ENCODE results near the gene U2AF1L4.

The U2AF1L4 gene

DNA sequence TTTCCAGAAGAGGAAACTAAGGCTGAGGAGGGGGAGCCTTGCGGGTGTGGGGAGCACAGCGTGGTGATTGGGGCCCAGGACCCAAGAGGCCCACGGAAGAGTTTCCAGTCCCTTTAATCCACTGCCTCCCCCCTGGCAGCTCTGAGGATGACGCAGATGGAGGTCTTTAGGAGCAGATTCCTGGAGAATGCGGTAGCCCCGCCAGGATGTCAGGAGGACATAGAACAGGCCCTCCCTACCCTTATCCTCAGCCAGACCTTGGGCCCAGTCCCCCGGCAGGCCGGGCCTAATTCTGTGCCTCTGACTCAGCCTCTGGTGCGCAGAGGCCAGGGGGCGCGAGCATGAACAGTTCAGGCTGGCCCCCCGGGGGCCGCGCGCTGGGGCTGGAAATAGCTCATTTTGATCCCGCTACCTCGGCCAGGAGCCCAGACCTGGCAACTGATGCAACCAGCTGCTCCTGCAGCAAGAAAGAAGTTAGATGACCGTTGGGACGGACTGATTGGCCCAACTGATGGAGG, 12.1 kb upstream of the U2AF1L4 start:
- no peak for DNase-seq (ENCODE audit: low read depth)

DNA sequence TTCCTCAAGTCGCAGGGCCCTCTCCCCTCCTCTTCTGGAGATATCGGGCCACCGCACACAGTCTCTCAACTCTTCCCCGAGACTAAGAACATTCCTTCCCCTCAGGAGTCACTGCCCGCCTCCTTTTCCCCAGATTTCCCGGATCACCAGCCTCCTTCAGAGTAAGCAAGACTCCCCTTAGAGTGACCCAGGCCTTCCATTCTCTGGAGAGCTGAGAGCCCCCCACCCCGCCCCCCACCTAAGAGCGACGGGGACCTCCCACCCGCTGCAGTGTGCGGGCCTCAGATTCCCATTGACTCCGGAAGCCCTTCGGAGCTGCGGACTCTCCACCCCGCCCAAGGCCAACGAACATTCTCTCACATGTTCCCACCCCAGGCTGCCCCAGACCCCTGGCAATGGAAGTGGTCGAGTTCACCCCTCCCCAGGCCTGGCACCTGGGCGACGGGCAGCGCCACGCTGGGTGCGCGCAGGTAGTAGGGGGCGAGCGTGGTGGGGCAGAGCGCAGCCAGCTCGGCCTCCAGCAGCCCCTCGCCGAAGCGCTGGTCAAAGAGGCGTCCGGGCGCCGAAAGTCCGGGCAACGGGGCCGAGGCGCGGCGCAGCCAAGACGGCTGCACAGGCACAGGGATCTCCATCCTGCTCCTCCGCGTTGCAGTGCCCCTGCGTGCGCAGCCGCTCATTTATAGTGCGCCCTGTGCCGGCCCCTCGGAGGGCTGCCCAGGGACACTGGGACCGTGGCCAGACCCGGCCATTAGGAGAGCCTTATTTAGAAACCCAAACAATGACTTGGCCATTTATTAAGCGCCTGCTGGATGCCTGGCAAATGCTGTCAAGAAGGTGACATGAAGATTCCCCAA, 11.4 kb upstream of the U2AF1L4 start, which contains the start of gene HSPB6:
HSPB6 (minus strand) TSS at position 653 of the 854 bp plus-strand sequence; CDS start at position 632, 21 bp downstream.
- DNase-seq (ENCODE audit: low read depth) = no peak

DNA sequence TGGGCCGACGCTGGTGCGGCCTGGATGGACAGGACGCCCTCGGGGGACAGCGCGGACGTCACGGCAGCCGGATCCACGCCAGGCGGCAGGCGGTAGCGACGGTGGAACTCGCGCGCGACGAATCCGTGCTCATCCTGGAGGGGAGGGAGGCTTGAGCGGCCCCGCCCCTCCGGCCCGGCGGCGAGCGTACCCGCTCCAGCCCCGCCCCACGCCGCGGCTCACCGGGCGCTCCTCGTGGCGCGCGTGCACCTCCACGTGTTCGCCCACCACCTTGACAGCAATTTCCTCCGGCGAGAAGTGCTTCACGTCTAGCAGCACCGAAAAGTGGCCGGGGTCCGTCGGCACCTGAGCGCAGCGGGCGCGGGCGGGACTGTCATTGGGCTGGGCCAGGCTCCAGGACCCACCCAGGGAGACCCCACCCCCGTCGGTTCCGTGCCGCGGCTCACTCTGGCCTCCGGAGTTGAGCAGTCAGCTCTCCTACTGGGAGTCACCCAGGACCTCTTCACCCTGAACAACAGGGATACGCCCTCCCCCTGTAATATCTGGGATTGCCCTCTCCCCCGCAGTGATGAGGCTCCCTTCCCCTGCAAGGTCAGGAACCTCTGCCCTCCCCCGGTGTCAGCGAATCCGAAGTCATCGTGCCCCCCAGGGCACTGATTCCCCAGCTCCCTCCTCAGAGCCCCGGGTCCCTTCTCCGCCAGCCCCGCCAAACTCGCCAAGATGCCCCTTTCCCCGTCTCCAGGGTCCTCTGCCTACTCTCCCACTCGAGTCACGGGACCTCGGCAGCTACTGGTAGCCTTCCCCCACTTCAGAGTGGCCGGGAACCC, 10.5 kb upstream of the U2AF1L4 start:
- DNase-seq (ENCODE audit: low read depth) = peak; percentile 57

DNA sequence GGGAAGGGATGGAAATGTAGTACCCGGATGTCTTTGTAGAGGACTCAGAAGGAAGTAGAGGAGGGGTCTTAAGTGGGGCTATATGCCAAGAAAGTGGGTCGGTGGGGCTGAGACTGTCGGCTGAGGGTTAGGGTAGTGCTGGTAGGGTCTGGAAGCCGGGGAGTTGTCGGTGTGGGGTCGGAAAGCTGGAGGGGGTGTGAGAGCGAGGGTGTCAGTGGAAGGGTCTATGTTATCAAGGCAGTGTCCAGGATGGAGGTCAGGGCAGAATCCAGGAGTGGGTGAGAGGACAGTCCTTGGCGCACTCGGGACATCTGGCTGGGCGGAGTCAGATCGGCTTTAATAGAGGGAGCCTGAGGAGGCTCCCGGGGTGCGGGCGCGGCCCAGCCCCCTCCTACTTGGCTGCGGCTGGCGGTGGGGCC, 9.9 kb upstream of the U2AF1L4 start:
- DNase-seq (ENCODE audit: low read depth) = no peak

DNA sequence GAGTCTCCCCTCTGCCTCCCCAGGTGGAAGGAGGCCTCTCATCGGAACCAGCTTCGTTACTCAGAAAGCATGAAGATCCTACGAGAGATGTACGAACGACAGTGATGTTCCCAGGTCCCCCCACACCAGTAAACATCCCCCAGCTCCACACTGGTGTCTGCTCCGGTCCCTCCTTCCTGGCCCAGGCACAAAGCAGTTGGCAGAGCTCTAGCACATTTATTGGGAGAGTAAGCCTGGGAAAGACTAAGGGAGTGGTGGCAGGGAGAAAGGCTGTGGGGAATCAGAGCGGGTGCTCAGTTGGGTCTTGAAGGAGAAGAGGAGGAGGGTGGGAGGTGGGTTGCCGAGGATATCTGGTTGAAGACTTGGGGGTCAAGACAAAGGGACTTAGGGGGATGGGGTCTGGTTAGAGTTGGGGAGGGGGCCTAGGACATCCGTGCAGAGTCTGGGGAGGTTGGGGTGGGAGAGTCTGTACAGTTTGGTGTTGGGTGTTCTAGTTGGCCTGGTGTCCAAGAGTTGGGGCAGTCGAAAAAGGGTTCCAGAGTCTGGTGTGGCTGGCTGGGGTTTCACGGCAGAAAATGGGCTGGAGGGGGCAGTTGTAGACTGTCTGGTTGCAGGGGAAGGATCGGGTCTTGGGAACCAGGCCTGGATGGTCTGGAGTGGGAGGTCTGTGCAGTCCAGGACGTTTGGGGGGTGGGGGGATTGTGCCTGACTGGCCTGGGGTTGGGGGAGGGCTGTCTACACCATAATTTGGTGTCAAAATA, 9.3 kb upstream of the U2AF1L4 start:
- DNase-seq (ENCODE audit: low read depth) = no peak

DNA sequence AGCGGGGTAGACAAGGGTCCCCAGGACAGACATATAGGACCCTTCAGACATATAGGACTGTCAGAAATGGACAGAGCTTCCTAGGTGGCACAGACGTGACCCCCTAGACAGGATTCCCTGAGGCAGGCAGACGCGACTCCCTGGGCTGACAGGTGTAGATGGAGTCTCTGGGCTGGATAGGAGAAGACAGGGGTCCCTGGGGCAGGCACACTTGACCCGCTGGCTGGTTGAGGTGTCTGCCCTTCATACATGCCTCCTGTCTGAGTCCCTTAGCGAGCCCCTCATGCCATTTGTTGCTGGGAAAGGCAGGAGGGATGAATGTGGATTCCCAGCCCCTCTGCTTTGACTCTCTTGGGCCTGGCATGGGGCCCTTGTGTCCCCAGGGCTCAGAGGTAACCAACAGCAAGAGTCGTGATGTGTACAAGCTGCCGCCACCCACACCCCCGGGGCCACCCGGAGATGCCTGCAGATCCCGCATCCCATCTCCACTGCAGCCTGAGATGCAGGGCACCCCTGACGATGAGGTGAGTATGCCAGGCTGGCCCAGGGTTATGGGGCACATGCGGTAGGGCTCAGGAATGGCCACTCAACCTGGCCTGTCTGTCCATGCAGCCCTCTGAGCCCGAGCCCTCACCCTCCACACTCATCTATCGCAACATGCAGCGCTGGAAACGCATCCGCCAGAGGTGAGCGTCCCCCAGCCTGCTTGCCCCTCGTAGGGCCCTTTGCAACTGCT, 8.6 kb upstream of the U2AF1L4 start:
- no peak for DNase-seq (ENCODE audit: low read depth)

DNA sequence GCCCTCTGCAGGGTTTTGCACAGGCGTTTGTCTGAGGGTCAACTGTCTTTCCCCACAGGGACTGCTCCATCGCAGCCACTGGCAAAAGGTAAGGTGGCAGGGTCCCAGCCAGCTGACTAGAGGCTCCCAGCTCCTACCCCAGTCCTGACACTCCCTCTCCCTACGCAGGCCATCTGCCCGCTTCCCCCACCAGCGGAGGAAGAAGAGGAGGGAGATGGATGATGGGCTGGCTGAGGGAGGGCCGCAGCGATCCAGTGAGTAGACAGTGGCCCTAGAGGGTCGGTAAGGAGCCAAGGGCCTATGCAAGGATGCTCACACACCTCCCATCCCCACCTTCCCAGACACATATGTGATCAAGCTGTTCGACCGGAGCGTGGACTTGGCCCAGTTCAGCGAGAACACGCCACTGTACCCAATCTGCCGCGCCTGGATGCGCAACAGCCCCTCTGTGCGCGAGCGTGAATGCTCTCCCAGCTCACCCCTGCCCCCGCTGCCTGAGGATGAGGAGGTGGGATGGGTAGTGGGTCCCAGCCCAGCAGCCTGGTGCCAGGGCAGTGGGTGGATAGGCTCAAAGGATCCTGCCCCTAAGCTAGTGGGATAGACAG, 7.6 kb upstream of the U2AF1L4 start:
- DNase-seq (ENCODE audit: low read depth) = no peak

DNA sequence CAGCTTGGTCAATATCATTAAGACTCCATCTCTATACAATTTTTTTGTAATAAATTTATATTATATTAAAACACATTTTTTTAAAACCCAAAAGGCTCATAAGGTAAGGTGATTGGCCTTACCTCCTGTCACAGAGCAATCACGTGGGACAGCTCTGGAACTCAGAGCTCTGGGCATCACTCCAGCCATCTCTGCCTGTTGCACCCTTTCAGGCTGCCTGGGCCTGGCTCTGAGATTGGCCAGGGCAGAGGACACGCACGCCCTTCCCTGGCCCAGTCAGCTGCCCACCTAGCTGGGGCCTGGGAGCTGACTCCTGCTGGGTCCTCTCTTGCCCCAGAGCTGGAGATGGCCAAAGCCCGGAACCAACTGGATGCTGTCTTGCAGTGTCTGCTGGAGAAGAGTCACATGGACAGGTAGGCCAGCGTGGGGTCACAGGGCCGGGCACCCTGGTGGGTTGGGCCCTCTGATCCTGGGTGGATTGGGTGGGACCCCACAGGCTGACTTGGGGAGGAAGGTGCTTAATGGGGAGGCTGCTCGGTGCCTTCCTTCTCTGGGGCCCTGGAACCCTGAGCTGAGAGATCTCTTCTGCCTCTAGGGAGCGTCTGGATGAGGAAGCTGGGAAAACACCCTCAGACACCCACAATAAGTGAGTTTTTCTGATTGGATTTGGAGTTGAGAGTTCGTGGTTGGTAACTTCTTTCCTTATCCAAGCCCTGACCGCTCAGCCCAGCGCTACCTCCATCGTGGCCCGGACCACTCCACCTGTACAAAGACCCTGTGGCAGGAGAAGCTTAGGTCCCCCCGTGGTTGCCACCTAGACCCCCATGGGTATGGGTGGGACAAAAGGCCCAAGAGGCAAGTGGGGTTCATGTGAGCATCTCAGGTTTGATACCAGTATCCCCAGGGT, 6.9 kb upstream of the U2AF1L4 start:
- DNase-seq (ENCODE audit: low read depth) = no peak

DNA sequence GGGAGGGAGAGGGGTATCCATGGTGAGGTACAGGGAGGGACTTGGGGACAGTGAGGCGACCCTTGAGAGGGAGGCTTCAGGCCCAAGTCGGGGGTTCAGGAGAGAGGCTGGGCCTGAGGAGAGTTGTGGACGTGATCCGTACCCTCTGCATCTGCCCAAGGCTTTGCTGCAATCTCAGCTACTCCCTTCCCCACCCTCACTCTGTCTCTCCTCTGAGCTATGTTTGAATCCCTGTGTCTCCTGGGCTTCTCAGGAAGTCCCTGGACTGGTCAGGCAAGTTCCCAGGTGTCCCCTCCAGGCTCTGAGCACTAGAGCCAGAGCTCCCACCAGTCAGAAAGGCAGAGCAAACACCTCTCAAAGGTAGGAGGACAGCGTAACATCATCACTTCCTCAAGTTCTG, 4.9 kb upstream of the U2AF1L4 start:
- no peak for DNase-seq (ENCODE audit: low read depth)

DNA sequence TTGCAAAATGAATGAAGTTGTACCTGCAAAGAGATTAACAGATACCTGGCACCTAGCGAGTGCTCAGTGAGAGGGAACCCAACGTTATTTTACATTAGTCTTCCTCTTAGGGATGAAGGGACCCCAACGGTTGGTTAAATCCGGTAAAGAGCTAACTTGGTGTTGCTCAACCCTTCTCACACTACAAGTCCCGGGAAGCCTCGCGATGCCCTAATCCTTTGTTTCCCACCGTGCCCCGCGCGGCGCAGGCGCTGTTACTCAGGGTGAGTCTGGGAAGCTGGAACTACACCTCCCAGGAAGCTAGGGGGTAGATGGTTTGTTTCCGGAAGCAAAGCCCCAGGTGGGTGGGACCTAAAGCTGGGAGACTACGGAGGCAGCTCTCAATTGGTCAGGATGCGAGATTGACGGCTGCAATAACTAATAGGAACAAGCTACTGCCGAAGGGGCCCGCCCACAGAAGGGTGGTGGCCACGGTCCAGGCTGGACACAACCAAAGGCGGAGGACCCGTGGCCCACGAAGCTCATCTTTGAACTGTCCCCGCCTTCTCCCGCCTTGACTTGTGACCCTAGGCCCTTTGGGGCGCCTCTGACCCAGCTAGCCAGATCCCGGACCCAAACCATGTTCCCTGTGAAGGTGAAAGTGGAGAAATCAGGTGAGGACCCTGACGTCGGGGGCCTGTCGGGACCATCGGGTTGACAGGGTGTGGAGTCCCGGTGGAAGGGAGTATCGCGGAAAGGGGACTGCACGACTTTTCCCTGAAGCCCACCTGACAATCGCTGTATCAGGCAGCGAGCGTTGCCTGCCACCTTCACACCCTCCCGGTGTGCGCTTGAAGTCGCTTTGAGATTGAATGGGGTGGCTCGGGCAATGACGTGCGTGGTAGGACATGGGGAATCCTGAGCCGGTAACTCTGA, 3.1 kb upstream of the U2AF1L4 start, which contains the start of gene LIN37:
LIN37 (plus strand) TSS at position 471 of the 915 bp plus-strand sequence; CDS start at position 620, 149 bp downstream.
- DNase-seq (ENCODE audit: low read depth) = peak; percentile 98

DNA sequence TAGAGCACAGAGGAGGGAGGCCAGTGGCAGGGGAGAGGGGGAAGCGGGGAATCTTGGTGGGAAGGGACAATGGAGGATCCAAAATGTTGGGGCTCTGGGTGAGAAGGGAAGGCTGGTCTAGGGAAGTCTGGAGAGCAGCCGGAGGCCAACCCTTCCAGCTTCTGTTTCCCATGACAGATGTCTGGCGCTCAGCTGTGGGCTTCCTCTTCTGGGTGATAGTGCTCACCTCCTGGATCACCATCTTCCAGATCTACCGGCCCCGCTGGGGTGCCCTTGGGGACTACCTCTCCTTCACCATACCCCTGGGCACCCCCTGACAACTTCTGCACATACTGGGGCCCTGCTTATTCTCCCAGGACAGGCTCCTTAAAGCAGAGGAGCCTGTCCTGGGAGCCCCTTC, 1.3 kb upstream of the U2AF1L4 start:
- DNase-seq (ENCODE audit: low read depth) = no peak

DNA sequence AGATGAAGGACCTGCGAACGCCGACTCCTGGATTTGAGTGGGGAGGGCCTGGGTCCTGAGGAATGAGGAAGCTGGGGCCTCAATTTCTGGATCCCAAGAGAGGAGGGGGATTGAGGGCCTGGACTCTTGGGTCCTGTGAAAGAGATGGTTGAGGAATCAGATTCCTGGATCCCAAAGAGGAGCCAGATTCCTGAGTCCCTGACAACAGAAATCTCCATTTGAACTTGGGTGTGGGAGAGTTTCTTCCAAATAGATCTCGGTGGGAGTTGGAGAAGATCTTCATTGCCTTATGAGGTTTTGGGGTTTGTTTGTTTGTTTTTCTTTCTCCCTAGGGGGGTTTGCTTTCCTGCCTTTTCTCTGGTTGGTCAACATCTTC, 857 bp upstream of the U2AF1L4 start:
- no peak for DNase-seq (ENCODE audit: low read depth)

DNA sequence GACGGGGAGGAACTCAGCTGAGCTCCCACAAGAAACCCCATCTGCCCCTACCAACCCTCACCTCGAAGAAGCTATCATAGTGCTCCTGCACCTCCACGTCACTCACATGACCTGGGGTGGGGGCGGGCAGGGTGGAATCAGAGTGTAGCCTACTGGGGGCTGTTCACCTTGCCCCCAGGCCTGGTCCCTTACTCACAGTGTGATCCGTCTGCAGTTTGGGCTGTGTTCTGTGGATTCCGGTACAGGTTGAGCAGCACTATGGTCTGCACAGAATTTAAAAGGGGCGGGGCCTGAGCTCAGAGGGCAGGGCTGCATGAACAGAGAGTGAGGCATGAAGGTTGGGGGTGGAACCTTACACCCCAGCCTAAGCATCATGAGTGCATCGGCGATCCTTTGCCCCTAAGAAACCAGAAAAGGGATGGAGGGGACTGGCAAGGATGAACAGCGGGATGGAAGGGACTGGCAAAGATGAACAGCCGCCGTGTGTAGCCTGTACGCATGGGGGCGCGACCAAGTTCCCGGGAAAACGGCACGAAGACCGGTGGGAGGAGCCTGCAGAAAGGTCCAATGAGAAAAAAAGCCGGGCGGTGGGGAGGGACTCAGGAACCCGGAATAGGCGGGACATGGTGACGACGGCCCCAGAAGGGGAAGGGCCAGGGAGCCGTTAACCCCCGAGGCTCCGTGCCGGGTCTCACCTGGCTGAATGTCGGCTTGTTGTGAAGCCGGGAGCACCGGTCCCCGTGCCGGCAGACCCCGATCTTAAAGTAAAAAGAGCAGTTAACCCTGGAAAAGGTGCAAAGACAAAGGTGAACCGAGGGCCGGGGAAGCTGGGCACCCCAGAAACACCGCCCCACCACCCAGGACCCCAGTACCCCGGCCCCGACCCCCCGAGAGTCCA, 539 bp downstream of the U2AF1L4 start:
- DNase-seq (ENCODE audit: low read depth) = peak; percentile 90

DNA sequence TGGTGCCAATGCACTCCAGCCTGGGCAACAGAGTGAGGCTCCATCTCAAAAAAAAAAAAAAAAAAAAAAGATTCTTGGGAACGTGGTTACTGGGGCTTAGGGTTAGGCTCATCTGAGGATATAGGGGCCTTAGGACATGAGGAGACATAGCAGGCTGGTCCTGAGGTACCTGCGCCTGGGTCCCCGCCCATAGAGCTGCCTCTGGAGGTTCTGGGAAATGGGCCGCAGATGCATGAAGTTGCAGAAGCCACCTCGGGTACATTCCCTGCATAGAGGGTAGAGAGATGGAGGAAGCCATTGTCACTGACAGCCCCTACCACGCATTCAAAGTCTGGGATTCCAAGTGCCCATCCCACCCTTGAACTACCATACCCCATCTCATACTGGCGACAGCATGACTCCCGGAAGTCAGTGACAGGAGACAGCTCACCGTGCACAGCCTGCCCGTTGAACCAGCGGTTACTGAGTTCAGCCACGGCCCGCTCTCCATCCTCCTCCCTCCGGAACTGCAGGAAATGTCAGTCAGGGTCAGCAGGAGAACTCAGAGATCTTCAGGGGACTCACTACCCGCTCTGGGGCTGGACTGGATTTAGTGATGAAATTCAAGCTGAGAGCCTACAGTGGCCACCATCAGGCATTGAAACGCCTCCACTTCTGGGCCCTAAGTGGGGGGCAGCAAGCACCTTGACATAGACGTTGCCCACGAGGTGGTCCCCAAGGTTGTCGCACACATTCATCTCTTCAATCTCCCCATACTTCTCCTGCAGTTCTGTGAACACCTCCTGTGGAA, 1.4 kb downstream of the U2AF1L4 start:
- DNase-seq (ENCODE audit: low read depth) = no peak

DNA sequence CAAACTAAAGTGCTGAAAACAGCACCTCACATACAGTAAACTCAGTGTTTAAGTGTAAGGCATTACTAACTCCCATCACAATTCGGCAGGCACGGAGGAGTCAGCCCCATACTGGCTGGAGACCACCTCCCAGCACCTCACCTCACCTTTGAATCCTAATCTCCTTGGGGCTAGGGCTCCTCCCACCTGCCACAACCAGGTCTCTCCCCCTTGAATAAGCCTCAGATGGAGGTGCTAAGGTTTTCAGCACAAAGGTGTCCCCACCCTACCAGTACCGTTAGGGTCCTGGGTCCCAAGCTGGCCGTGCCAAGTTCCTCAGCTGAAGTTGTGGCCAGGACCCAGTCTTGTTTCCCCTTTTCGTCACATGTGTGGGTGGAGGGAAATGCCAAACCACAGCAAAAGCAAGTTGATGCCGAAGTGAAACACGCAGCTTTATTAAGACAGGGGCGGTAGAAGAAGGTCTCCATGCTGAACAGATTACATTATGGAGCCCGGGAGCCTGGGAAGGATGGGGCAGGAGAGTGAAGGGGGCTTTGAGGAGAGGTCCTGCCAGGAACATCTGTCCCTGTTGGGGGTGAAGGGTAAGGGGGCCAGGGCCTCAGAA, 3.0 kb downstream of the U2AF1L4 start, which contains the start of gene IGFLR1:
IGFLR1 (minus strand) TSS at position 332 of the 604 bp plus-strand sequence. CDS start 1,272 bp downstream, outside the sequence.
- DNase-seq (ENCODE audit: low read depth) = peak; percentile 66

DNA sequence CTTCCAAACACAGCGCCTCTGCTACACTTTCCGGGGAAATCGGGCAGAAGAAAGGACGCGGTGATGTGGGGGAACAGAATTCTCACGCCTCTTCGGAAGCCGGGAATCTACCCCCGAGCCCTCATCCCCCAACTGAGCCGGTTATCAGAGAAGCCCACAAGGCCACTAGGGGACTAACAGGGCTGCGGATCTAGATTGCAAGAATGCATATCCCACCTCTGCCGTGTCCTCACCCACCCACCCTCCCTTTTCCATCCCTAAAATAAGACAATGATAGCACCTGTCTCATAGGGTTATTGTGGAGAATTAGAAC, 4.1 kb downstream of the U2AF1L4 start:
- DNase-seq (ENCODE audit: low read depth) = no peak

Measured in stimulated activated CD4-positive, alpha-beta T cell treated with anti-CD3 and anti-CD28 coated beads, Interleukin-2, amount 100 ng/mL, for 4 hours (primary cell).